MM.1S (cell line): ENCODE results near the gene TTLL11.

Source experiments
- CTCF ChIP-seq: fragments of 300-600 bp; sonication (generic); IDR thresholded peaks from 2 replicates; pipeline ENCODE4 v1.5.1; 2016; ENCODE audit warnings: antibody characterized with exemption, low read length, mixed read lengths
- EZH2 ChIP-seq: fragments of 300-600 bp; sonication (generic); optimal IDR thresholded peaks from 2 replicates; pipeline ENCODE3; 2017; ENCODE audit warnings: low read depth, mild to moderate bottlenecking, antibody characterized with exemption, low read length, mixed read lengths
- EZH2phosphoT487 ChIP-seq: fragments of 300-600 bp; sonication (generic); IDR thresholded peaks from 2 replicates; pipeline ENCODE4 v1.6.1; 2018; ENCODE audit warnings: antibody characterized with exemption, low read length

GRCh38 chr9:122109035-122109813 is 16.1 kb upstream of the TTLL11 start:
- TF ChIP-seq CTCF, result no peak
- TF ChIP-seq EZH2, result no peak
- no peak for TF ChIP-seq EZH2phosphoT487
